Measurements from ENCODE around the gene TSPAN7. TPM values are rescaled to one million over a fixed set of nuclear protein-coding genes. Genes with fewer than 3 reads are reported as not detected.

The TSPAN7 gene, protein sequence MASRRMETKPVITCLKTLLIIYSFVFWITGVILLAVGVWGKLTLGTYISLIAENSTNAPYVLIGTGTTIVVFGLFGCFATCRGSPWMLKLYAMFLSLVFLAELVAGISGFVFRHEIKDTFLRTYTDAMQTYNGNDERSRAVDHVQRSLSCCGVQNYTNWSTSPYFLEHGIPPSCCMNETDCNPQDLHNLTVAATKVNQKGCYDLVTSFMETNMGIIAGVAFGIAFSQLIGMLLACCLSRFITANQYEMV
- total RNA-seq, result 0.54 TPM in 1 of 2 replicates, not detected in the other

DNA sequence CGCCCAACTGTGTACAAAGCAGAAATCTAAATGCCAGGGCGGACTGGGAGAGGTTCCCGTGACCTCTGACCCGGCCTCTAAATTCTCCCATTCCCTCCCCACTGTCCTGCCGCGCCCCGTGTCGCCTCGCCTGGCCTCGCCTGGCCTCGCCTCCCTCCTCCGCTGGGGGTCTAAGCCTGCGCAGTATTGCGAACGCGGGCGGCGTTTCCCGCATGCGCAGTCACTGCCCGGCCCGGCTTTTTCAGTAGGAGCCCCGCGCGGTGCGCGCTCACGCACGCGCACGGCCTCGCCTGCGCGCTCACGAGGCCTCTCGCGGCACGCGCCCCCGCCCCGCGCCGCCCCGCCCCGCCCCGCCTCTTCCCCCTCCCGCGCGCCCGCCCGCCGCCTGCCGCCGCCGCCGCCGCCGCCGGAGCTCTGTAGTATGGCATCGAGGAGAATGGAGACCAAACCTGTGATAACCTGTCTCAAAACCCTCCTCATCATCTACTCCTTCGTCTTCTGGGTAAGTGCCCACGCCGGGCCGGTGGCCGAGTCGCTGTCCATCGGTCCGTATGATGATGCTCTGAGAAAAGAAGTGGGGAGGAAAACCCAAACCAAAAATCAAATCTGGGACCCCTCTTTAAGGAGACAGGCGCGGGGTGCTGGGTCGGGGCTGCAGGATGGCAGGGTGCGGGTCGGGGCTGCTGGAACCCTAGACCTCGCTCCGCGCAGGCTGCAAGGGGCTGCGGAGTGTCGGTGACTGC is at the start of gene TSPAN7:
TSS of gene TSPAN7 (plus strand) at position 417 of the 743 bp plus-strand sequence. CDS start at position 422, 5 bp downstream.
- DNase-seq (ENCODE audit: low spot score), result peak; percentile 61
- Mint-ChIP-seq H3K36me3 (ENCODE audit: low read depth) (no peaks in the 10 kb centered on the region), H3K27ac (no peak within 1 kb of the TSS), H3K27me3 (ENCODE audit: insufficient read depth) (peaks cover 10% of the 10 kb centered on the region), H3K4me3 (peak within 1 kb of the TSS; percentile 82), H3K9me3 (no peaks in the 10 kb centered on the region), H3K4me1 (ENCODE audit: low read depth) (no peaks in the 10 kb centered on the region)
- intact Hi-C loops (cut with micrococcal nuclease), result loop anchor here (10.0 kb wide), 1 partner anchor 236 kb away; the partner anchor contains the start of gene RPGR

DNA sequence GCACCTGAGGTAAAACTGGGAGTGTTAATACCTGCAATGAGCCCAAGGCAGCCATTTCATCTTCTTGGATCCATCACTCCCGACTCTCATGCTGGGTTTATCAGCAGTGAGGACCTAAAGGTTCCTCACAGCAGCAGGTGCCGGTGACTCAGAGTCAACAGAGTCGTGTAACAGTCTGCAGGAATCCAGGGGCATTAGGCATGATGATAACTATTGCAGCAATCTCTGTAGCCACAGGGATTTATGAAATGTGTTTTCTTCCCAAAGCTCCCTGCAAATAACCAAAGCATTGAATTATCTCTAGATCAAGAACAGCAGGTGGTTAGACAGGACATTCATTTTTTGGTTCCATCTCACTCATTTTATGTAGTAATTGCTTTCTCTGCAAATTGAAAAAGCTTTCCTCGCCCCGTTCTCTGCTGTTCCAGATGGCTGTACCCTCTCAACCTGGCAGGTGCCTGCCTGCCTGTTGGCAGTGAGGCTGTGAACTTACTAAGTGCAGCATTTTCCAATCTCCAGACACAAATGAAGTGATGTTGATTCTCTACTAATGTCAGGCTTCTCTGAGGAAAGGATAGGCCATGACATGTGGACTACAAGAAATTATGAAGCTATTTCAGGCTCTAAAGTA is 48.1 kb upstream of the TSPAN7 start:
- no peak overlapping the region for H3K4me3 Mint-ChIP-seq
- no peak for DNase-seq (ENCODE audit: low spot score)
- no peaks in the 10 kb centered on the region for H3K27me3 Mint-ChIP-seq (ENCODE audit: insufficient read depth)
- no peaks in the 10 kb centered on the region for H3K36me3 Mint-ChIP-seq (ENCODE audit: low read depth)
- H3K4me1 Mint-ChIP-seq (ENCODE audit: low read depth), result no peaks in the 10 kb centered on the region
- intact Hi-C loops (cut with micrococcal nuclease), result no loop called here
- no peak overlapping the region for H3K27ac Mint-ChIP-seq
- no peaks in the 10 kb centered on the region for H3K9me3 Mint-ChIP-seq

DNA sequence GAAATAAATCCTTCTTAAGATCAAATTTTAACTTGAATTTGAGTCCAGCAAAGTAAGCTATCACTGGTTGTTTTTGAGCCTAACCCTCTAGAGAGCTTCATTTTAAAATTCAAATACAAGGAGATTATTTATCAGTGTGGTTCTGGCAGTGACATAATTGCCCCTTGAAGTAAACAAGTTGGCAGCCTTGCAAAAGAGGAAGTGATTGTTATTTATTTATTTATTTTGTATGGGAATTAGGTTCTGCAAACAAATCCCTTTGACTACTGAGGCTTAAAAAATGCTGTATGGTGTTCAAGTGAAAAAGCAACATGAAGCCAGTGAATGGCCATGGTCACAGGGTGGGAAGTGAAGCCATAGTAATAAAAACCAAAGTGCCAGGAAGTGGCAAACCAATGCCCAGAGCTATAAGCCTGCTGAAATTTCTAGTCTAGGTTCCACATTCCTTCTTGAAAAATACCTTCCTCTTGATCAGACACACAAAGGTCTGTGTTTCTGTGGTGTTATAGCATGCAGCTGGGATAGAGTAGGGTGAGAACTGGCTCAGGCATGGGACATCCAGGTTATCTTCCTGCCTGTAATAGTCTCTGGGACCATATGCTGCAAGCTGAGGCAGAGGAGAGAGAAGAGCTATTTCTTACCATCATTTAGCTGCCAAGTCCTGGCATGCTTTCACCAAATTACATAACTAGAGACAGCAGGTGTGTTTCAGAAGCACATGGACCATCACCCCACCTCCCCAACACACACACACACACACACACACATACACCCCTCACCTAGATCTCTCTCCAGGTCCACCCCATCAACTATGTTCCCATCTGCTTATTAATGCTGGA is 47.1 kb upstream of the TSPAN7 start:
- Mint-ChIP-seq H3K9me3 (no peaks in the 10 kb centered on the region), H3K27ac (no peak overlapping the region), H3K4me1 (ENCODE audit: low read depth) (no peaks in the 10 kb centered on the region), H3K4me3 (no peak overlapping the region), H3K27me3 (ENCODE audit: insufficient read depth) (no peaks in the 10 kb centered on the region), H3K36me3 (ENCODE audit: low read depth) (no peaks in the 10 kb centered on the region)
- intact Hi-C loops (cut with micrococcal nuclease), result no loop called here
- DNase-seq (ENCODE audit: low spot score), result no peak

DNA sequence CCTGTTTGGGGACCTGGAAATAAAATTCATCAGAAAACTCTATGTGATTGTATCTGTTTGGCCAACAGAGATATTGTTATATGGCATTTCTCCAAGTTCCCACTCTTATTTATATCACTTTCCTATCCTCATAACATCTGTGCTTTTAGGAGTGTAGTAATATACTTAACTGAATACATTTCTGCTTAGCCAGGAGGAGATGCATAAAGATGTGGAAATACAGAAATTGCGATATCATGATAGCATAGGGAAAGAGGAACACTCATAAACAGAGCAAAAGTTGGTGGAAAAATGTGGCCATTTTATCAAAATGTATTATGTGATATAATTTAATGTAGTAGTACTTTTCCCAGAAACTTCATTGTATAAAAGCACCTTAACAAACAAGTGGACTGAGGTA is 46.1 kb upstream of the TSPAN7 start:
- Mint-ChIP-seq H3K36me3 (ENCODE audit: low read depth) (no peaks in the 10 kb centered on the region), H3K4me1 (ENCODE audit: low read depth) (no peaks in the 10 kb centered on the region), H3K4me3 (no peak overlapping the region), H3K27ac (no peak overlapping the region), H3K9me3 (no peaks in the 10 kb centered on the region), H3K27me3 (ENCODE audit: insufficient read depth) (no peaks in the 10 kb centered on the region)
- DNase-seq (ENCODE audit: low spot score), result no peak
- intact Hi-C loops (cut with micrococcal nuclease), result no loop called here

DNA sequence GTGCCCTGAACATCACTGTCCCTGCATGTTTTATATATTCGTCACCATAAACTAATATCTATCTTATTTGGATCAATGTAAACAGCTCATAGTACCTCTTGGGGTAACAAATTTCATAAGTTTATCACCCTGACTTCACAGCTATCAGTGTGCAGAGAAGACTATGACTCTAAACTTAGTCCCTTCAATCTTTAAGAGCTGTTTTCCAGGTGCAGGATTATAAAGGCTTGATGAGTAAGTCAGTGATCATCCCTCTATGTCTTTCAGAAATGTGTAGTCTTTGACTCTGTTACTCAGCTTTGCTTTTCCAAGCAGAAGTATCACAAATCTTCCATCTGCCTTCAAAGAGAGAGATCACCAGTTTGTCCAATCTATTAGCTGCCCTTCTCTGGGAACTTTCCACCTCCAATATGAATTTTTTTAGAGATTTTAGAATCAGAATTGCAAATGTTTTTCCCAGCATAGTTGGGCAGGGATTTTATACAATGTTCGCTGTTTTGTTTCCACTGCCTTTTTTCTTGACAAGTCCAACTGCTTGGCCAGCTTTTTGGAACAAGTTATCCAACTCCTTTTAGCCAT is 45.1 kb upstream of the TSPAN7 start:
- Mint-ChIP-seq H3K27ac (no peak overlapping the region), H3K4me1 (ENCODE audit: low read depth) (no peaks in the 10 kb centered on the region), H3K36me3 (ENCODE audit: low read depth) (no peaks in the 10 kb centered on the region), H3K27me3 (ENCODE audit: insufficient read depth) (no peaks in the 10 kb centered on the region), H3K4me3 (no peak overlapping the region), H3K9me3 (no peaks in the 10 kb centered on the region)
- no peak for DNase-seq (ENCODE audit: low spot score)
- intact Hi-C loops (cut with micrococcal nuclease), result no loop called here

DNA sequence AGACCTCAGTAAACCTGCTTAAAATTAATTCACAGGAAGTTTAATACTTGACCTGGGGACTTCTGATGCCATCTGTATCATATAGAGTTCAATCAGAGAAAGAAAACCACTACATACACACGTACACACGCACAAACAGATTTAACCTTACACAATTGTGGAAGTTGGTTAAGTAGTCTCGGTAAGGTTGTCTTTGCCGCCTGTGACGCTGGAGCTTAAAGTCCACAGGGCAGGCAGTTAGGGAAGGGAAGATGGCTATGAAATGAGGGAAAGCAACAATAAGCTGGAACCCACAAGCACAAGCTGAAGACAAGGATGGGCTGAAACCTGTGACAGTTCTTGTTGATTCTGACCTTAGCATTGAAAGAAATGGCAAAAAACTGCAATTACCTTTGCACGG is 41.7 kb upstream of the TSPAN7 start:
- no peak for DNase-seq (ENCODE audit: low spot score)
- H3K27me3 Mint-ChIP-seq (ENCODE audit: insufficient read depth), result no peaks in the 10 kb centered on the region
- no peaks in the 10 kb centered on the region for H3K4me1 Mint-ChIP-seq (ENCODE audit: low read depth)
- H3K36me3 Mint-ChIP-seq (ENCODE audit: low read depth), result no peaks in the 10 kb centered on the region
- H3K9me3 Mint-ChIP-seq, result no peaks in the 10 kb centered on the region
- no peak overlapping the region for H3K4me3 Mint-ChIP-seq
- intact Hi-C loops (cut with micrococcal nuclease), result no loop called here
- H3K27ac Mint-ChIP-seq, result no peak overlapping the region

DNA sequence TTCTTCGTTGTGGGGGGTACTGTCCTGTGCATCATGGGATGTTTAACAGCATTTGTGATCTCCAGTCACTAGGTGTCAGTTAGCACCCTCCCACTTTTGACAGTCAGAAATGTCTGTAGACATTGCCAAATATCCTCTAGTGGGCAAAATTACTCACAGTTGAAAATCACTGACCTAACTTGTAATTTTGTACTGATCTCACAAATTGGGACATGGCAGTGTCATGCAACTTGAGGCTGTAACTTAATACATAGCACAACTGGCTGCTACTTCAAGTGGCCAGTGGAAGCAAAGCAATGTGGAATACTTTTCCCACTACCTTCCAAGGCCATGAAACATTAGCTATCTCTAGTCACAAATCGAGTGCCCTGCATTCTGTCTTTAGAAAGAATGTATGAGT is 23.2 kb upstream of the TSPAN7 start:
- H3K4me3 Mint-ChIP-seq, result no peak overlapping the region
- DNase-seq (ENCODE audit: low spot score), result no peak
- H3K36me3 Mint-ChIP-seq (ENCODE audit: low read depth), result no peaks in the 10 kb centered on the region
- intact Hi-C loops (cut with micrococcal nuclease), result no loop called here
- no peaks in the 10 kb centered on the region for H3K4me1 Mint-ChIP-seq (ENCODE audit: low read depth)
- H3K27ac Mint-ChIP-seq, result no peak overlapping the region
- no peaks in the 10 kb centered on the region for H3K9me3 Mint-ChIP-seq
- H3K27me3 Mint-ChIP-seq (ENCODE audit: insufficient read depth), result no peaks in the 10 kb centered on the region

DNA sequence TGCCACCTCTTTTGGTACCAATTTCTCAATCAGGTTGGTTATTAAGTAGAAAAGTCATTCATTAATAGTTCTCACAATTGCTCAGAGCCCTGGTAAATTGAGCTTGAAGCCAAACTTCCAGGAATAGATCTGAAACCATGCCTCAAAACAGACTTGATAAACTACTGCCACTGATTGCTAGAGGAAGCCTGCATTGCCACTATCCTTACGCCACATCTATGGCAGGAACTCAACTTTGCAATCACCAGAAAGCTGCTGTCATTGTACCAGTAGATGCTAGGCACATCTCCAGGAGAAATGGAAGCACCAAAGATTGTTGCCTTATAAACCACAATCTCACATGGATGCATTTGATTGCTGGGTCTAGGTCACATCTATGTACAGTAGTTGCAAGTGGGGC is 21.6 kb upstream of the TSPAN7 start:
- Mint-ChIP-seq H3K4me1 (ENCODE audit: low read depth) (no peaks in the 10 kb centered on the region), H3K36me3 (ENCODE audit: low read depth) (no peaks in the 10 kb centered on the region), H3K27me3 (ENCODE audit: insufficient read depth) (no peaks in the 10 kb centered on the region), H3K4me3 (no peak overlapping the region), H3K27ac (no peak overlapping the region), H3K9me3 (no peaks in the 10 kb centered on the region)
- intact Hi-C loops (cut with micrococcal nuclease), result no loop called here
- DNase-seq (ENCODE audit: low spot score), result no peak

DNA sequence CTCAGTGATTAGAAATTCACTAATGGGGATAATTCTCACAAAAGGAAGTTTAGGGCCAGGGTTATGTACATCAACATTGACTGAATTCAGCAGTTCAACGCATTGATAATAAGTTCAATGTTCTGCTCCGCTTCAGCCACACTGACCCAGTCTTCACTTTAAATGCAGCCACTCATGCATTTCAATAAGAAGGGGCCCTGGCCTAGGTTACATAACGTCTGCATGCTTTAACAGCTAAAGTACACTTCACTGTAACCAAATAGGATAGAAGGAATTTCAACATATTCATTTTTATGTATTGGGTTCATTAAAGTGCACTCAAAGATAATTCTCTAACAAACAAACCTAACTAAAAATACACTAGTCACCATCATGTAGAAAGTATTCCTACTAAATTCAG is 12.8 kb upstream of the TSPAN7 start:
- no peak for DNase-seq (ENCODE audit: low spot score)
- H3K27ac Mint-ChIP-seq, result no peak overlapping the region
- H3K36me3 Mint-ChIP-seq (ENCODE audit: low read depth), result no peaks in the 10 kb centered on the region
- no peaks in the 10 kb centered on the region for H3K9me3 Mint-ChIP-seq
- intact Hi-C loops (cut with micrococcal nuclease), result no loop called here
- H3K4me3 Mint-ChIP-seq, result no peak overlapping the region
- H3K27me3 Mint-ChIP-seq (ENCODE audit: insufficient read depth), result no peaks in the 10 kb centered on the region
- no peaks in the 10 kb centered on the region for H3K4me1 Mint-ChIP-seq (ENCODE audit: low read depth)

DNA sequence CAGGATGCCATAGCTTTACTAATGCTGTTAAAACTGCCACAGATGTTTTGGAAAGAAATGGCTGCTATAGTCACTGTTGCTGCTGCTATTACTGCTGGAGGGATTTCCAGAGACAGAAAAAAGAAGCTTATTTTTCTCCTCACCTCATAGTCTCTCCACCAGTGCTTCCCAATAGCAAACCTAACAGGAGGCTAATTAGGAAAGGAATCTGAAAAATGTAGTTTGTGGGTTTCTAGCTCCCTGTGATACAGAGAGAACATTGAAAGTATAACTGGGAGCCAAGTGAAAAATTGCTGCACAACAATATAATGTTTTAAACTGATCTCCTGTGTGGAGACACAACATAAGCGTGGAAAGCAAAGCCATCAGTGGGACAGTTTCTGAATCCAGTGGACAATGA is 8.6 kb upstream of the TSPAN7 start:
- no peaks in the 10 kb centered on the region for H3K4me1 Mint-ChIP-seq (ENCODE audit: low read depth)
- no peak overlapping the region for H3K4me3 Mint-ChIP-seq
- H3K9me3 Mint-ChIP-seq, result no peaks in the 10 kb centered on the region
- no peaks in the 10 kb centered on the region for H3K36me3 Mint-ChIP-seq (ENCODE audit: low read depth)
- H3K27me3 Mint-ChIP-seq (ENCODE audit: insufficient read depth), result no peaks in the 10 kb centered on the region
- no peak overlapping the region for H3K27ac Mint-ChIP-seq
- intact Hi-C loops (cut with micrococcal nuclease), result no loop called here
- no peak for DNase-seq (ENCODE audit: low spot score)

DNA sequence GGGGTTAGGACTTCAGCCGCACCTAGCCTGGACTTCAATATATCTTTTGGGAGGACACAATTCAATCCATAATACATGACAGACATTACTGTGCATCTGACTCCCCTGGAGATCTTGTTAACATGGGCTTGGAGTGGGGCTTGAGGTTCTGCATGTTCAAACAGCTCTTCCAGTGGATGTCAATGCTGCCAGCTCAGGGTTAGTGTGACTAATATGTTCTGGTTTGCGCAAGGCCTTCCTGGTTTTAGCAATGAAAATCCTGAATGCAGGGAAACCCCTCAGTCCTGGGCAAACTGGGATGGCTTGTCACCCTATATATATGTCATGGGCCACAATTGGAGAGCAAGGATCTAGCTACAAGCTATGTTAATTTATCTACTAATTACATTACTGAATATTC is 2.7 kb upstream of the TSPAN7 start:
- intact Hi-C loops (cut with micrococcal nuclease), result no loop called here
- Mint-ChIP-seq H3K4me3 (no peak overlapping the region), H3K27ac (no peak overlapping the region), H3K4me1 (ENCODE audit: low read depth) (no peaks in the 10 kb centered on the region), H3K36me3 (ENCODE audit: low read depth) (no peaks in the 10 kb centered on the region), H3K9me3 (no peaks in the 10 kb centered on the region), H3K27me3 (ENCODE audit: insufficient read depth) (peaks cover 10% of the 10 kb centered on the region)
- no peak for DNase-seq (ENCODE audit: low spot score)

DNA sequence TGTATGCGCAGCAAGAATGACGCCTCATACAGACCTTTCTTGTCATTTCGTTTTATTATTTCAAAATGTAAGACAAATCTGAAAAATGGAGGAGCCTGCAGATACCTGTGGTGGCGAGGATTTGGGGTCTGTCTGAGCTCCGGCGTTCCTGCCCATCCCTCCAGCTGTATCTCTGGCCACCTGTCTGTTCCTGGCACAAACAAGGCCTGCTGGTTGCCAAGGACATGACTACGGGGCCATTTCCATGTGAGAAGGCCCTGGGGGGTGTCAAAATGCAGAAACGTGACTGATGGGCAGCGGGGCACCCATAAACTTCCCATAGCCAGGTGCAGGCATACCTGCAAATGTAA is 591 bp upstream of the TSPAN7 start:
- H3K4me1 Mint-ChIP-seq (ENCODE audit: low read depth), result no peaks in the 10 kb centered on the region
- peaks cover 10% of the 10 kb centered on the region for H3K27me3 Mint-ChIP-seq (ENCODE audit: insufficient read depth)
- intact Hi-C loops (cut with micrococcal nuclease), result loop anchor here (10.0 kb wide), 1 partner anchor 236 kb away; the partner anchor contains the start of gene RPGR
- no peaks in the 10 kb centered on the region for H3K9me3 Mint-ChIP-seq
- DNase-seq (ENCODE audit: low spot score), result no peak
- no peak overlapping the region for H3K27ac Mint-ChIP-seq
- H3K4me3 Mint-ChIP-seq, result peak overlapping the region; percentile 69
- no peaks in the 10 kb centered on the region for H3K36me3 Mint-ChIP-seq (ENCODE audit: low read depth)

Data from activated T-helper 1 cell treated with anti-CD3 and anti-CD28 coated beads, Interleukin-12 subunit alpha, Interleukin-12 subunit beta, Interleukin-2, Interleukin-4 antibody, amounts not matched to agents 30 ng/mL and 10 ng/mL and 1 ng/mL, durations not matched to agents 14 hours and 24 hours and 36 hours (primary cell).